Lower lobe of right lung (tissue), 2 donors: ENCODE measurements around the gene ERG. TPM values are rescaled to one million over a fixed set of nuclear protein-coding genes. Genes with fewer than 3 reads are reported as not detected.
A peak's percentile ranks its signal among the peaks of the same experiment; 100 is the strongest.

Experiments
- ATAC-seq, 2 donors: fragments of 200-7000 bp; cut with Tn5 transposase; one replicate each; pipeline ENCODE4 v1.9.1; 2020 to 2022; ENCODE audit warnings: mild to moderate bottlenecking in 2 of 2, moderate library complexity in 2 of 2
- DNase-seq: peaks from one replicate; pipeline ENCODE4 v3.0.0-alpha.2; 2020
- H3K27ac ChIP-seq: fragments of 200-600 bp; one replicate; pipeline ENCODE4 v1.8.0; 2022
- H3K27me3 ChIP-seq: fragments of 200-600 bp; one replicate; pipeline ENCODE4 v1.8.0; 2022; ENCODE audit warnings: low read depth
- H3K36me3 ChIP-seq: fragments of 200-600 bp; one replicate; pipeline ENCODE4 v1.8.0; 2022; ENCODE audit warnings: mild to moderate bottlenecking
- H3K4me1 ChIP-seq: fragments of 200-600 bp; one replicate; pipeline ENCODE4 v1.8.0; 2022
- H3K4me3 ChIP-seq: fragments of 200-600 bp; one replicate; pipeline ENCODE4 v1.8.0; 2022; ENCODE audit warnings: mild to moderate bottlenecking
- H3K9me3 ChIP-seq: fragments of 200-600 bp; one replicate; pipeline ENCODE4 v1.8.0; 2022
- intact Hi-C: fragments of 100-400 bp; cut with DNase I; formaldehyde crosslinking; loops from one replicate; pipeline ENCODE4 v1.11.0; 2022
- total RNA-seq: library from RNA; stranded (reverse); fragmentation: NEBNext Ultra II Directional; extraction: Animal tissue kit (Norgen Biotek cat#: 25700); gene quantifications from one replicate; pipeline ENCODE4 v1.2.1, GENCODE V29; 2021
- TF ChIP-seq, protein P1 (sequence below): fragments of 200-600 bp; IDR thresholded peaks from one replicate; pipeline ENCODE4 v1.8.0; 2022; ENCODE audit warnings: antibody characterized with exemption, mild to moderate bottlenecking
- donor health status: DM: no; HTN: yes; CAD: no; lungs with severe emphysema.

ERG gene
- total RNA-seq, 1 donor from 2014 or later: 38.0 TPM

- Histone ChIP-seq H3K36me3 (no peaks in the 10 kb centered on the region), H3K27me3 (peaks cover 6% of the 10 kb centered on the region), H3K9me3 (no peaks in the 10 kb centered on the region), H3K4me3 (no peak overlapping the region), H3K27ac (no peak overlapping the region), H3K4me1 (no peaks in the 10 kb centered on the region)
- intact Hi-C loops: no loop called here
- DNase-seq: no peak
- TF ChIP-seq, protein P1, sequence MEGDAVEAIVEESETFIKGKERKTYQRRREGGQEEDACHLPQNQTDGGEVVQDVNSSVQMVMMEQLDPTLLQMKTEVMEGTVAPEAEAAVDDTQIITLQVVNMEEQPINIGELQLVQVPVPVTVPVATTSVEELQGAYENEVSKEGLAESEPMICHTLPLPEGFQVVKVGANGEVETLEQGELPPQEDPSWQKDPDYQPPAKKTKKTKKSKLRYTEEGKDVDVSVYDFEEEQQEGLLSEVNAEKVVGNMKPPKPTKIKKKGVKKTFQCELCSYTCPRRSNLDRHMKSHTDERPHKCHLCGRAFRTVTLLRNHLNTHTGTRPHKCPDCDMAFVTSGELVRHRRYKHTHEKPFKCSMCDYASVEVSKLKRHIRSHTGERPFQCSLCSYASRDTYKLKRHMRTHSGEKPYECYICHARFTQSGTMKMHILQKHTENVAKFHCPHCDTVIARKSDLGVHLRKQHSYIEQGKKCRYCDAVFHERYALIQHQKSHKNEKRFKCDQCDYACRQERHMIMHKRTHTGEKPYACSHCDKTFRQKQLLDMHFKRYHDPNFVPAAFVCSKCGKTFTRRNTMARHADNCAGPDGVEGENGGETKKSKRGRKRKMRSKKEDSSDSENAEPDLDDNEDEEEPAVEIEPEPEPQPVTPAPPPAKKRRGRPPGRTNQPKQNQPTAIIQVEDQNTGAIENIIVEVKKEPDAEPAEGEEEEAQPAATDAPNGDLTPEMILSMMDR: no peak
- ATAC-seq: peak in 1 of 2 donors; percentile 74
Measured at GRCh38 chr21:38533887-38534286, 35.6 kb upstream of the ERG start.

DNA sequence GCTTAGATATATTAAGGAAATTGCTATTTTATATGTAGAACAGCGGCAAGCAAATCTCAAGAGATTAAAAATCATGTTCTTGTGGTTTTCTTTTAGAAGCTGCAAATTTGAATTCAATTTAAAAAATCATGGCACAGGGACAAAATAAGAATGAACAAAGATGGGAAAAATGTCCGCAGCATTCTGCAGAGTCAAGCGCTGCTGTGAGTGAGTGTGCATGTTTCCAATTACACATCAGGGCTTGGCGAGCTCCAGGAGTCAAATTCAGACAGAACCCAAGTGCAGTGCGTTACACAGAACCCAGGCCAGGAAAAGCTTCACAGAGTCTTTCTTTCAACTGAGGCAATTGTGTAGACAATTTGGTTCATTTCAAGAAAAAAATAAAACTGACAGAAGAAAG lies 33.3 kb upstream of the ERG start:
- TF ChIP-seq, protein P1: no peak
- no peak for DNase-seq
- H3K9me3 ChIP-seq: no peaks in the 10 kb centered on the region
- no peak for ATAC-seq
- intact Hi-C loops: no loop called here
- H3K27me3 ChIP-seq: peaks cover 10% of the 10 kb centered on the region
- no peaks in the 10 kb centered on the region for H3K36me3 ChIP-seq
- no peaks in the 10 kb centered on the region for H3K4me1 ChIP-seq
- no peak overlapping the region for H3K4me3 ChIP-seq
- H3K27ac ChIP-seq: no peak overlapping the region

DNA sequence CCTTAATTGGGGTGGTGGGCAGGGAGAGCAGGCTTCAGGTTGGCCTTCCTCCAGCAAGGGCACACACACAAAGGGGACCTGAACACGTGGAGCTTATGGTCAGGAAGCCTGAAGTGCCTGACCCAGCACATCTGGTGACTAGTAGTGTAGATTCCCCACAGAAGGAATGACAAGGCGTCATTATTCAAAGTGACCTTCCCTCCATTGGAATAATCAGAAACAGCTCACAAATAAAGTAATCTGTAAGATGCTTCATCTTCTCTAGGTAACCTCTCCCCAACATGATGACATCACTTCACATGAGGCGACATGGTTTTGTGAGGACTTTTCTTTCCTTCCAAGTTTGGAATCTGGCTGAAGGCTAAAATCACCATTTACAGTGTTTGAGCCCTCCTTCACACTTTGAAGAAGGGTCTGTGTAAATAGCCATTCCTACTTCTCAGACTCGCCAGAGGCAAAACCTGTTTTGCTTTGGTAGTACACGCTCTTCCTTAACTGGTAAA lies 32.8 kb upstream of the ERG start:
- Histone ChIP-seq H3K4me1 (no peaks in the 10 kb centered on the region), H3K9me3 (no peaks in the 10 kb centered on the region), H3K27me3 (peaks cover 10% of the 10 kb centered on the region), H3K36me3 (no peaks in the 10 kb centered on the region), H3K27ac (no peak overlapping the region), H3K4me3 (no peak overlapping the region)
- TF ChIP-seq, protein P1: no peak
- ATAC-seq (no peak), DNase-seq (no peak)
- intact Hi-C loops: no loop called here

DNA sequence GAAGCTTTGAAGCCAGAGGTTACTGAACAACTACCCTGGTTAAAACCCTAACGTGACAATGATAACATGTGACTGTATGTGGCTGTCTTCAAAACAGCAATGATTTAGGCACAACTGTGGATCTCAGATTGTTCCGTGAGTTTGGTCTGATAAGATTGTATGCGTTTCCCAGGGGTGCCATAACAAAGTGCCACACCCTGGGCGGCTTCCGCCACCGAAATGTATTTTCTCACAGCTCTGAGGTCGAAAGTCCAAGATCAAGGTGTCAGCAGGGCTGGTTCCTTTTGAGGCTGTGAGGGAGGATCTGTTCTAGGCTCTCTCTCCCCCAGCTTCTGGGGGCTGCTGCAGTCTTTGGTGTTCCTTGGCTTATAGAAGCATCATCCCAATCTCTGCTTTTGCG lies 29.5 kb upstream of the ERG start:
- Histone ChIP-seq H3K27me3 (peaks cover 10% of the 10 kb centered on the region), H3K36me3 (no peaks in the 10 kb centered on the region), H3K4me3 (no peak overlapping the region), H3K9me3 (no peaks in the 10 kb centered on the region), H3K27ac (no peak overlapping the region), H3K4me1 (no peaks in the 10 kb centered on the region)
- no peak for DNase-seq
- intact Hi-C loops: no loop called here
- TF ChIP-seq, protein P1: no peak
- no peak for ATAC-seq

DNA sequence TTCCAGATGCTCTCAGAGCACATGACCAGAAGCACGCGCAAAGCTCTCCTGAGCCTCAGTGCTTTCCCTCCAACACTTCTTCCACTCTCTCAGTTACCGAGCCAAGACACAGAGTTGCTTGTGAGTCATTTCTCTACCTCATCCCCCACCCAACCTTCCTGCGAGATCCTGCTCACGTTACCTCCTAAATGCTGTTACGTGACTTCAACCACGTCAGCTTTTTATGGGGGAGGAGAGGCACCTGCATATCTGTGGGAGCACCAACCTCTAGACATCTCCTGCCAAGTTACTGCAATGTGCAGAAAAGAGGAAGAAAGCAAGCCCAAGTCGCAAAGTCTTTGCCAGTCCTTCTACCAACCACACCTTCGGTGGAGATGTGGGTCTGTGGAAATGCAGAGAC lies 27.2 kb upstream of the ERG start:
- TF ChIP-seq, protein P1: no peak
- H3K4me3 ChIP-seq: no peak overlapping the region
- H3K9me3 ChIP-seq: no peaks in the 10 kb centered on the region
- no peaks in the 10 kb centered on the region for H3K36me3 ChIP-seq
- ATAC-seq (peak in 1 of 2 donors; percentile 9), DNase-seq (no peak)
- no peak overlapping the region for H3K27ac ChIP-seq
- H3K27me3 ChIP-seq: peaks cover 9% of the 10 kb centered on the region
- intact Hi-C loops: no loop called here
- H3K4me1 ChIP-seq: no peaks in the 10 kb centered on the region
